Kidney tubule cell (primary cell): Measurements from ENCODE around the gene DLGAP4.

Experiments used
- DNase-seq: peaks from one replicate; pipeline ENCODE4 v3.0.0-alpha.2; 2018; ENCODE audit warnings: low spot score

The DLGAP4 gene

GRCh38 chr20:36305602-36306551, at the start of gene DLGAP4:
Gene DLGAP4, plus strand, starts transcription at chr20:36306339. Its CDS starts 125,379 bp downstream, at chr20:36431718.
- DNase-seq: no peak

- DNase-seq: no peak
These were observed 46.7 kb upstream of the DLGAP4 start for GRCh38 chr20:36259177-36260061.

- no peak for DNase-seq
These were observed 45.8 kb upstream of the DLGAP4 start for GRCh38 chr20:36260316-36260715.

GRCh38 chr20:36261389-36262105, 44.6 kb upstream of the DLGAP4 start:
- no peak for DNase-seq

GRCh38 chr20:36262440-36262839, 43.7 kb upstream of the DLGAP4 start:
- no peak for DNase-seq

- no peak for DNase-seq
These were observed 41.5 kb upstream of the DLGAP4 start for GRCh38 chr20:36264426-36265246.

GRCh38 chr20:36266189-36266588, 40.0 kb upstream of the DLGAP4 start:
- DNase-seq: no peak

GRCh38 chr20:36267605-36268381, 38.3 kb upstream of the DLGAP4 start:
- DNase-seq: no peak

GRCh38 chr20:36268440-36269342, 37.4 kb upstream of the DLGAP4 start:
- no peak for DNase-seq

- no peak for DNase-seq
These were observed 36.6 kb upstream of the DLGAP4 start for GRCh38 chr20:36269507-36269906.

- DNase-seq: no peak
These were observed 35.1 kb upstream of the DLGAP4 start for GRCh38 chr20:36270744-36271638.

- no peak for DNase-seq
These were observed 34.2 kb upstream of the DLGAP4 start for GRCh38 chr20:36271639-36272546.

- DNase-seq: no peak
These were observed 33.5 kb upstream of the DLGAP4 start for GRCh38 chr20:36272547-36273220.

GRCh38 chr20:36273414-36274180, 32.5 kb upstream of the DLGAP4 start:
- DNase-seq: peak; percentile 8

GRCh38 chr20:36274181-36274841, 31.8 kb upstream of the DLGAP4 start:
- DNase-seq: no peak
